IMR-90 (cell line): ENCODE data around the gene PTPRK. TPM values are rescaled to one million over a fixed set of nuclear protein-coding genes. Genes with fewer than 3 reads are reported as not detected.

Source experiments
- ATAC-seq: fragments of 200-7000 bp; cut with Tn5 transposase; 2 replicates; pipeline ENCODE4 v1.9.1; 2020; ENCODE audit warnings: low read depth, mild to moderate bottlenecking, moderate library complexity
- BruUV-seq: library from RNA; stranded (reverse); fragments of 400-500 nt; replicated peaks from 2 replicates; lab custom pipeline; 2021; lab: Mats Ljungman, UMichigan
- CTCF ChIA-PET: fragments of 300-600 bp; formaldehyde crosslinking; extraction: SDS; loops from one replicate; lab custom pipeline; 2021; ENCODE audit warnings: antibody characterized with exemption; lab: Yijun Ruan, JAX
- POLR2A ChIA-PET: fragments of 300-600 bp; sonication (Branson Sonifier 250); formaldehyde crosslinking; loops from one replicate; lab custom pipeline; 2022; ENCODE audit warnings: antibody characterized with exemption; ENCODE audit not compliant: unreplicated experiment; lab: Charles Lee
- DNase-seq: peaks from one replicate; pipeline ENCODE4 v3.0.0; 2013
- H2AFZ ChIP-seq: replicated peaks from 2 replicates; pipeline ENCODE3; 2013; ENCODE audit warnings: low read length, mild to moderate bottlenecking; ENCODE audit not compliant: poor library complexity
- H2AK5ac ChIP-seq: 2 replicates; pipeline ENCODE4 v1.6.1; 2013; ENCODE audit warnings: low read depth, low read length, inconsistent platforms
- H2AK9ac ChIP-seq: replicated peaks from 2 replicates; pipeline ENCODE3; 2013; ENCODE audit warnings: mild to moderate bottlenecking, low read depth, low read length, moderate library complexity; ENCODE audit not compliant: poor library complexity
- H2BK120ac ChIP-seq: 2 replicates; pipeline ENCODE4 v1.6.1; 2013; ENCODE audit warnings: low read depth, low read length, inconsistent platforms
- H2BK15ac ChIP-seq: 3 replicates; pipeline ENCODE4 v1.6.1; 2013; ENCODE audit warnings: low read depth, low read length, inconsistent platforms
- H2BK20ac ChIP-seq: 2 replicates; pipeline ENCODE4 v1.6.1; 2013; ENCODE audit warnings: low read depth, mild to moderate bottlenecking, inconsistent platforms, low read length, moderate library complexity
- H2BK5ac ChIP-seq: 2 replicates; pipeline ENCODE4 v1.6.1; 2013; ENCODE audit warnings: mild to moderate bottlenecking, low read depth, low read length, inconsistent platforms; ENCODE audit not compliant: poor library complexity, severe bottlenecking
- H3K14ac ChIP-seq: replicated peaks from 2 replicates; pipeline ENCODE4 v1.6.1; 2013; ENCODE audit warnings: low read depth, low read length, inconsistent platforms
- H3K18ac ChIP-seq: 2 replicates; pipeline ENCODE4 v1.6.1; 2013; ENCODE audit warnings: low read depth, low read length, control low read depth
- H3K23ac ChIP-seq: 2 replicates; pipeline ENCODE4 v1.6.1; 2013; ENCODE audit warnings: low read depth, low read length, inconsistent platforms
- H3K27ac ChIP-seq: 2 replicates; pipeline ENCODE4 v1.5.1; 2013; ENCODE audit warnings: mild to moderate bottlenecking, control low read depth, low read length; ENCODE audit not compliant: insufficient read depth
- H3K27me3 ChIP-seq: 2 replicates; pipeline ENCODE4 v1.6.1; 2013; ENCODE audit warnings: low read length; ENCODE audit not compliant: control insufficient read depth, insufficient read depth
- H3K36me3 ChIP-seq: 2 replicates; pipeline ENCODE4 v1.6.1; 2013; ENCODE audit warnings: low read length, mixed read lengths; ENCODE audit not compliant: control insufficient read depth, insufficient read depth
- H3K4ac ChIP-seq: 2 replicates; pipeline ENCODE4 v1.6.1; 2013; ENCODE audit warnings: low read depth, low read length, inconsistent platforms
- H3K4me1 ChIP-seq: 2 replicates; pipeline ENCODE4 v1.6.1; 2013; ENCODE audit warnings: low read length, mixed read lengths; ENCODE audit not compliant: control insufficient read depth, insufficient read depth
- H3K4me2 ChIP-seq: 2 replicates; pipeline ENCODE4 v1.6.1; 2013; ENCODE audit warnings: low read depth, mild to moderate bottlenecking, control low read depth, low read length, moderate library complexity
- H3K4me3 ChIP-seq: 2 replicates; pipeline ENCODE4 v1.5.1; 2013; ENCODE audit warnings: low read depth, mild to moderate bottlenecking, control low read depth, low read length, moderate library complexity; ENCODE audit not compliant: insufficient read depth
- H3K56ac ChIP-seq: 2 replicates; pipeline ENCODE4 v1.6.1; 2013; ENCODE audit warnings: low read length, inconsistent platforms; ENCODE audit not compliant: insufficient read depth; ENCODE audit errors: extremely low read depth
- H3K79me1 ChIP-seq, 2 experiments: 2 replicates each; pipeline ENCODE4 v1.6.1; 2013; ENCODE audit warnings: low read length in 2 of 2, inconsistent platforms in 1 of 2, low read depth in 1 of 2
- H3K9ac ChIP-seq: 2 replicates; pipeline ENCODE4 v1.6.1; 2013; ENCODE audit warnings: low read depth, low read length, control low read depth
- H3K9me1 ChIP-seq: 2 replicates; pipeline ENCODE4 v1.6.1; 2013; ENCODE audit warnings: low read length, inconsistent platforms; ENCODE audit not compliant: insufficient read depth
- H3K9me3 ChIP-seq: 2 replicates; pipeline ENCODE4 v1.6.1; 2013; ENCODE audit warnings: low read length; ENCODE audit not compliant: control insufficient read depth, insufficient read depth
- H4K20me1 ChIP-seq: 2 replicates; pipeline ENCODE4 v1.6.1; 2013; ENCODE audit warnings: low read length, inconsistent platforms; ENCODE audit not compliant: insufficient read depth
- H4K5ac ChIP-seq: 2 replicates; pipeline ENCODE4 v1.6.1; 2013; ENCODE audit warnings: mild to moderate bottlenecking, low read depth, low read length, control low read depth
- H4K8ac ChIP-seq, 2 experiments: 2 replicates each; pipeline ENCODE4 v1.6.1; 2013; ENCODE audit warnings: low read depth in 2 of 2, low read length in 2 of 2, control low read depth in 1 of 2, inconsistent platforms in 1 of 2
- H4K91ac ChIP-seq: 2 replicates; pipeline ENCODE4 v1.6.1; 2013; ENCODE audit warnings: low read depth, low read length, inconsistent platforms; ENCODE audit not compliant: insufficient read depth
- CHD1 ChIP-seq: IDR thresholded peaks from 2 replicates; pipeline ENCODE4 v1.6.1; 2012; ENCODE audit warnings: low read depth, low read length, improper control_type of control experiment
- WGBS, 2 experiments: methylation state at CpG; one replicate each; pipeline versions ENCODE4 v1.1.5 to v1.1.7; 2013; ENCODE audit warnings: missing lambda C conversion rate in 2 of 2; ENCODE audit not compliant: insufficient read length in 1 of 2; ENCODE audit errors: extremely low coverage in 2 of 2; 5-methylcytosine and 5-hydroxymethylcytosine counted together
- dilution Hi-C: fragments of 300-500 bp; cut with HindIII; formaldehyde crosslinking; loops from one replicate; pipeline ENCODE4 v1.14.3; 2018; ENCODE audit warnings: low sequenced_read_pairs; ENCODE audit not compliant: unreplicated experiment
- in situ Hi-C: fragments of 300-500 bp; cut with MboI; formaldehyde crosslinking; loops from 3 replicates; pipeline ENCODE4 v1.14.3; 2019; ENCODE audit warnings: low sequenced_read_pairs, inconsistent platforms, mixed read lengths
- intact Hi-C: fragments of 100-400 bp; cut with micrococcal nuclease; formaldehyde crosslinking; loops from 2 replicates; pipeline ENCODE4 v1.10.0; 2022
- polyA plus RNA-seq, 3 experiments: library from polyadenylated mRNA; depleted of rRNA; stranded (reverse); fragments of >200 nt; gene quantifications; 2 replicates each; pipeline ENCODE4 v1.2.3, GENCODE V29; 2012; ENCODE audit warnings: low replicate concordance in 1 of 3
- total RNA-seq: library from RNA; depleted of rRNA; stranded (reverse); fragments of >200 nt; gene quantifications from 2 replicates; pipeline ENCODE4 v1.2.3, GENCODE V29; 2012

PTPRK gene
- total and polyA plus RNA-seq, 2 of the 4 experiments (the other 2 are of a cell fraction): 18.0 to 80.8 TPM

DNA sequence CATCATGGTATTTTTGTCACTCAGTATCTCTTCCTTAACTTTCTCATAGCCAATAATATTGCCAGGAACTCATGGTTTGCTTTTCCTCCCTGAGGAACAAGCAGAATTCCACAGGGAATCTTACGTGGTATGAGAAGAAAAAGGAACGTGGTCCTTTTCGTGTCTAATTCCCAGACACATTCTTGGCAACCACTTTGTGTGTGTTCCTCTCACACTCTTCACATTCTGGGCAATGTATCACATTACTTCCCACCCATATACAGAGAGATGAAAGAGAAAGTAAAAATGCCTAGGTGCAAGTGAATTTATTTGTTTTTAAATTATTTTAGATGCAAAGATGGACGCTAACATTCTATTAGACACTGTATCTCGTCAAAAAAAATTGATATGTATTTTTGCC, 102.7 kb downstream of the PTPRK start:
- TF ChIP-seq CHD1: no peak
- no CpG with 5 or more reads among the region's 5 CpGs for WGBS, 2 experiments
- intact Hi-C loops (no loop called here), dilution Hi-C loops (no loop called here), in situ Hi-C loops (no loop called here)
- no peaks in the 10 kb centered on the region for H3K9me1 ChIP-seq
- no peak overlapping the region for H2BK5ac ChIP-seq
- no peak overlapping the region for H2BK120ac ChIP-seq
- POLR2A ChIA-PET: no interaction called here
- H4K20me1 ChIP-seq: peaks cover 6% of the 10 kb centered on the region; the same call in 1 of the 2 replicates
- H3K56ac ChIP-seq: no peak overlapping the region
- H2BK15ac ChIP-seq: no peak overlapping the region
- H3K9ac ChIP-seq: no peak overlapping the region
- H3K79me1 ChIP-seq: peaks cover 24 to 57% of the 10 kb centered on the region in 2 experiments
- no TSS peak for BruUV-seq
- CTCF ChIA-PET: no interaction called here
- no peak overlapping the region for H3K14ac ChIP-seq
- H3K36me3 ChIP-seq: peaks cover 5% of the 10 kb centered on the region; the same call in 1 of the 2 replicates
- H3K23ac ChIP-seq: no peak overlapping the region
- H4K8ac ChIP-seq: no peak overlapping the region
- H3K27me3 ChIP-seq: no peaks in the 10 kb centered on the region
- ATAC-seq: no peak
- H4K5ac ChIP-seq: no peak overlapping the region
- H2AFZ ChIP-seq: no peak overlapping the region
- H2AK5ac ChIP-seq: no peak overlapping the region
- H3K4ac ChIP-seq: no peak overlapping the region
- H3K4me3 ChIP-seq: no peak overlapping the region
- no peak overlapping the region for H2BK20ac ChIP-seq
- H3K4me2 ChIP-seq: no peak overlapping the region
- no peak overlapping the region for H3K18ac ChIP-seq
- H3K4me1 ChIP-seq: no peaks in the 10 kb centered on the region
- H4K91ac ChIP-seq: no peak overlapping the region
- no peak overlapping the region for H2AK9ac ChIP-seq
- H3K27ac ChIP-seq: no peak overlapping the region
- H3K9me3 ChIP-seq: peaks cover 5% of the 10 kb centered on the region; the same call in 1 of the 2 replicates
- DNase-seq: no peak
